ENCODE data around the gene HS1BP3.

The HS1BP3 gene, protein sequence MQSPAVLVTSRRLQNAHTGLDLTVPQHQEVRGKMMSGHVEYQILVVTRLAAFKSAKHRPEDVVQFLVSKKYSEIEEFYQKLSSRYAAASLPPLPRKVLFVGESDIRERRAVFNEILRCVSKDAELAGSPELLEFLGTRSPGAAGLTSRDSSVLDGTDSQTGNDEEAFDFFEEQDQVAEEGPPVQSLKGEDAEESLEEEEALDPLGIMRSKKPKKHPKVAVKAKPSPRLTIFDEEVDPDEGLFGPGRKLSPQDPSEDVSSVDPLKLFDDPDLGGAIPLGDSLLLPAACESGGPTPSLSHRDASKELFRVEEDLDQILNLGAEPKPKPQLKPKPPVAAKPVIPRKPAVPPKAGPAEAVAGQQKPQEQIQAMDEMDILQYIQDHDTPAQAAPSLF

GRCh38 chr2:20650877-20651730 is at the start of gene HS1BP3:
HS1BP3 (minus strand) TSS chr2:20651098; CDS start chr2:20651063, 35 bp downstream.
- no peak for DNase-seq

- no peak for DNase-seq
These were observed 48.2 kb upstream of the HS1BP3 start for GRCh38 chr2:20698916-20699613.

DNA sequence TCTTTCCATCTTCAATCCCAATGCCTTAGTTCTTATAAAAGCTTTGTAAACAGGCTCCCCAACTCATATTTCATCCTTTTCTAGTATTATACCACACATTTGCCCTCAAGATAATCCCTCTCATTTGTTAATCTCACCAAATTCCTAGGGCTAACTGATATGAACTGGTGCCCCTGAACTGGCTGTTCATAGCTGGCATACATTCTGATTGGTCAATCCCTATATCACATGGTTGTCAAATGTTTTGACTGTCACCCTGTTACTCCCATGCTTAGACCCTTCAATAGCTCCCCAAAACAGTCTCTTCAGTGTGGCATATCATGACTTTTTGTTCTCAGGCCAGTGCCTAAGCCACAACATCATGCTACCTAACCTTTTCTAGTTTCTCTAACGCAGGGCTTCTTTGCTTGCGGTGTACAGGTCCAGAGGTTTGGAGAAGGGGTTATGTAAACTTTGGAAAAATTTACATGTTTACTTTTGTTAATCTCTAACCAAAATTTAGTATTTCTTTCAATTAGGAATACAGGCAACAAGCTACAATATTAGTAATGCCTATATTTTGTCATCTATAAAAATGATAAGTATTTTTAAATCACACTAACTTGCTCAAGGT is 46.5 kb upstream of the HS1BP3 start:
- no peak for DNase-seq

DNA sequence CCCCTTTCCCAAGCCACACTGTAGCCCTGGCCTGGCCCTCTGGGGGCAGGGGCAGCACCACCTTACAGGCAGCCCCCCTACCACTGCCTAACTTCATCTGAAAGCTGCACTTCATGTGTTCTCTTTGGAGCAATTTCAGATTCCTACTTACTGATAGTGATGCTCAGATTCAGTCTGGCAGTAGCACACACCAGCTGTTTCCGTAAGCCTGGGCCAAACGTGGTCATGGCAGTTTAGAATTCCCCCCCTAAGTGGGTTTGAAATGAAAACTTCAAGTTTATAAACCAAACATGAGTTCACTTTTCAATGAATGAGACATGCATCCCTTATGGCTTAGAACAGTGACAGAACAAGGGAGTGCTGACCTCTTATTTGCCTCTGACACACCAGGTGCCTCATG is 45.5 kb upstream of the HS1BP3 start:
- no peak for DNase-seq

DNA sequence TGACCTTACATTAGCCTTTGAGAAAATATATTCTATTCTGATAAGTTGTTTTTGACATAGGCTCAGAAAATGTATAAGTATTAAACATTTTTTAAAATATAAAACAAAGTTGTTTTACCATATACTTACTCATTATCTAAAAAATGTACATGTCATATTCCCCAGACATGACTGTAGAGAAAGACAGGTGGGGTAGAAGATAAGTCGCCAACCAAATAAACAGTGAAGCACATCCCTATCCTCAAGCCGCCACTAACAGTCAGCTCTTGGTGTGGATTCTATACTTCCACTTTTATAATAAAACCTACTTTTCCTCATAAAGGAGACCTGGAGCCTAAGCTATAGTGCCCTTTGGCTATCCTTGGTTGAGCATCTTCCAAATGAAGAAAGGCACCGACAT is 42.4 kb upstream of the HS1BP3 start:
- no peak for DNase-seq

GRCh38 chr2:20692081-20692480 is 41.2 kb upstream of the HS1BP3 start:
- no peak for DNase-seq

DNA sequence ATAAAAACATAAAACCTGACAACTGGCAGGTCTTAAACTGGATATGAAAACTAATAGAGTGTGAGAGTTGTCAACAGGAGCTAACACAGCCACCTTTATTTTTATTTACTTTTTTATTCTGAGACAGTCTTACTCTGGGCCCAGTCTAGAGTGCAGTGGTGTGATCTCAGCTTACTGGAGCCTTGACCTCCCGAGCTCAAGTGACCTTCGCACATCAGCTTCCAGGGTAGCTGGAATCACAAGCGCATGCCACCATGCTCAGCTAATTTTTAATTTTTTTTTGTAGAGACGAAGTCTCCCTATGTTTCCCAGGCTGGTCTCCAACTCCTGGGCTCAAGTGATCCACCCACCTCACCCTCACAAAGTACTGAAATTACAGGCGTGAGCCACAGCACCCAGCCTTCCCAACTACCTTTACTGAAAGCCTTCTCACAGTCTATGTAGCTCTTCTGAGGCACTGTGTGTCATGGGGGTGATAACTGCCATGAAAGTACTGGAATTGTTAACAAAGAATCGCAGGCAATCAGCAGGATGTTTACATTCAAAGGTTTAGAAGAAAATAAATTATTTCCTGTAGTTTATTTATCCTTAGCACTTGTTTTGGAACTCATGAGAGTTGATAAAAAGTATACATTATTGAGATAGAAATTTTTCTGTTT is 40.3 kb upstream of the HS1BP3 start:
- no peak for DNase-seq

DNA sequence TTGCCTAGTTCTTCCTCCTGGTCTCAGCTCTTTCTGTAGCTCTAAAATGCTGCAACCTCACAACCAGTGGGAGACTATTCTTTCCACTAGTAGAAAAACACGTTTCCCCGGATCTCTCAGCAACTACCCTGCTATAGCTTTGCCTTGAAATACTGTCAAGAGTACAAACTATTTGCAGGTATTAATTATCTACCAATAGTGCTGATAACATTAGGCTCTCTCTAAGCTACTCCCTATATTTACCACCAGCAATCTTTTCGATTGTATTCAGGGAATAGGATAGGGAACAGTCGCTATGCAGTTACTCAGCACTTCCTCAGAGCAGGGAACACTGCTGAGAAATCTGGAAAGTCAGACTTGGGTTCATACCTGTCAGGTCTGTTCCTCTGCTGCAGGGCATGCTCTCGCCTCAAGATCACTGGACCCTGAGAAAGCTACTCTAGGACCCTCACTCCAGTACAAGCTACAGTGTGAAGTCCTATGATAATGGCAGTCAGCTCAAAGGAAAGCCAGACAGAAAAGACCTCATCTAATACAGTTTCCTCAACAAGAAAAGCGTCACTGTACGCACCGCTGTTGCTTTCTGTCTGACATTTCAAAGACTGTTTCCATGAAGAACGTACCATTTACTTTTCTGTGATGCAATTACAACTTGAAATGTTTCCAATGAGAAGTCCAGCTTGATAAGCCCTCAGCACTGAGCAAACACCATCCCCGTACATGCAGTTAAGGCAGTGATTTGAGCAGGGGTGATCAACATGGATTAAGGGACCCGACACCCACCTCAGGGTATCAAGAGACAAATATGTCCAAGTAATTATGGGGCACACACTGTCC is 38.7 kb upstream of the HS1BP3 start:
- DNase-seq: no peak

DNA sequence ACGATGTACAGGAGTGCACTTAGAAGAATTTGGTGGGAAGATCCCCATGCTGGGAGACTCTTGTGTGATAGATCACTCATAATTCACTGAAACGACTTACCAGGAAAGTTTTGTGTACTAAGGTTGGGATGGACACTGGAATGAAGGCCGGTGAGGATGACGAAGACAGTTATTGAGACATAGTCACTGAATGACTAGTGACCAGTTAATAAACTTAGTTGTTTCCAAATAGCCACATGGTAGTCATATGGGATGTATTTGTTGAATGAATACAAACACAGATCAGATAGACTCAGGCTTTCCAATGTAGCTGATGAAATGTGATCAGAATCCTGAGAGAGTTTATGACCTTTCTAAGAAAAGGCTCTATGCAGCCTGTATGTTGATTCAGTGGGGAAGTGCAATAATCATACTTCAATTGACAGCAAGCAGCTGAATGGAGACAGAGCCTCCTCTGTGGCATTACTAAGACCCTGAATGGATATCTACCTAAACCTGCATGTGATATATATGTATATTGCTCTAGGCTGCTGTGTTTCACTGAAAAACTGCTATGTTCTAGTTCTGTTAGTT is 36.4 kb upstream of the HS1BP3 start:
- no peak for DNase-seq

DNA sequence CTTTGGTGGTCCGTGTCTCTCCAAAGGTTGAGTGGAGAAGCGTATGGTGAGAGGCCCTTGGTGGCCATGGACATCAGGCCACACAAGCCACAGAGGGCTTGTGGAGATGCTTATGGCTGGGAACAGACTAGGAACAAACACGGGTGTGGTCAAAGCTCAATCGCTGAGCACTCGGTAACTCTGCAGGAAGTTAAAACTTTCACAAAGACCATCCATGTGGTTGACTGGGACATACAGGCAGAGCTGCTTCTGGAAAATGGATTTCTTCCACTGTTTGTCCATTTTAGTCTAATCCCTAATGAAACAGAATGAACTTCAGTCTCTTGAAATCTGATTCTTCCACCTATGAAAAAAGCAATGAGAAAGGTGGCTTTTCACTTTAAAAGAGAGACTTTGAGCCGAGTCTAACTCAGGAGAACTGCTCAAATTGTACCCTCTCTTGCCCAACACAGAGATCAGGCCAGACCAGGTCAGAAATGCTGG is 33.7 kb upstream of the HS1BP3 start:
- no peak for DNase-seq

DNA sequence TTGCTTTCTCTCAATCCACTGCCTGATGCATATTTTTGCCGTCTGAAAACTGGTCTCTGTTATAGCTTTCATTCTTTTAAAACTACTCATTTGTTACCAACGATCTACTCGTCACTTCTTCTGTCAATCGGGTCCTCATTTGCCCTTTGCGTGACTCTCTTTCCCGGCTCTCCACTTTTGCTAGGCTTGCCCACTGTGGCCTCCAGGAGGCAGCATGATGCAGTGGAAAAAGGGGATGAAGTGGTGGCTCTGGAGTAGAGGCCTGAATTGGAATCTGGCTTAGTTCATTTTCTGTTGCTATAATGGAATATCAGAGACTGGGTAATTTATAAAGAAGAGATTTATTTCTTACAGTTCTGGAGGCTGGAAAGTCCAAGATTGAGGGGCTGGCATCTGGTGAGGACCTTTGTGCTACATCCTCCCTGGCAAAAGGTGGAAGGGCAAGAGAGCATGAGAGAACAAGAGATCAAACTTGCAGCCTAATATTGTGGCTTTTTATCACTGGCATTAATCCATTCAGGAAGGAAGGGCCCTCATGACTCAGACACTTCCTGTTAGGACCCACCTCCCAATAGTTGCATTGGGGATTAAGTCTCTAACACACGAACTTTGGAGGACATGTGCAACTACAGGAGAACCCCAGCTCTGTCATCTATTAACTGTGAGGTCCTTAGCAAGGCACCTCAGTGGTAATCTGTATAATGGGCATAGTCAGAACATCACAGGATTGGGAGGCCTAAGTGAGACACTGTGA is 31.4 kb upstream of the HS1BP3 start:
- DNase-seq: no peak

- no peak for DNase-seq
These were observed 30.0 kb upstream of the HS1BP3 start for GRCh38 chr2:20680744-20681375.

DNA sequence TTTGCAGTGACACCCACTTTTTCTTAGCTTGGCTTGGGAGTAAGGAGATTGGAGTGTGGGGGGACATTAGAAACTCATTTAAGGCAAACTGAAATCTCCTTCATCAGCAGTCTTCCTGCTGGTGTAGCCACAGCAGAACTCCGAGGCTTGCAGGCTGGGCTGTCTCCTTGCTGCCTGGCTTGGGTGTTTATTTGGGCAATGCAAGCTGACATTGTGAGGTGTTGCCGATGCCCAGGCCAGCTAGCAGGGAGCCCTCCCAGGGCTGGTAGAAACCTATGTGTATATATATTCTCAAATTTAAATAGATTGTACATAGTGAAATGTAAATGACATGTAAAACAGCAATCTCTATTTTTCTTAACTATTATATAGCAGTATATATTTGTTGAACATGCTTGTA is 27.9 kb upstream of the HS1BP3 start:
- DNase-seq: no peak

DNA sequence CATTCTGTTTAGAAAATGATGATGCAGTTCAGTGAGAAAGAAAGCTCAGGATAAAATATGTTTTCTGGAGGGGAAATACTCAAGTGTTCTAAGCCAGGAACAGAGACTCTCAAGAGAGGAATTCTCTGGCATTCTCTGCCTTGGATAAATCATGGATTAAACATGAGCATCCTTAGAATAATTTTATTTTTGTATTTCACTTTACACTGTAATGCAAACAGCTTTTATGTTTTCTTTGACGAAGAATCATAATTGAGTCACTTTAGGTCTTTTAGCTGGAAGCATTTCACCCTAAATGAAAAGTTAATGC is 27.1 kb upstream of the HS1BP3 start:
- no peak for DNase-seq

- DNase-seq: no peak
These were observed 26.6 kb upstream of the HS1BP3 start for GRCh38 chr2:20677301-20678085.

DNA sequence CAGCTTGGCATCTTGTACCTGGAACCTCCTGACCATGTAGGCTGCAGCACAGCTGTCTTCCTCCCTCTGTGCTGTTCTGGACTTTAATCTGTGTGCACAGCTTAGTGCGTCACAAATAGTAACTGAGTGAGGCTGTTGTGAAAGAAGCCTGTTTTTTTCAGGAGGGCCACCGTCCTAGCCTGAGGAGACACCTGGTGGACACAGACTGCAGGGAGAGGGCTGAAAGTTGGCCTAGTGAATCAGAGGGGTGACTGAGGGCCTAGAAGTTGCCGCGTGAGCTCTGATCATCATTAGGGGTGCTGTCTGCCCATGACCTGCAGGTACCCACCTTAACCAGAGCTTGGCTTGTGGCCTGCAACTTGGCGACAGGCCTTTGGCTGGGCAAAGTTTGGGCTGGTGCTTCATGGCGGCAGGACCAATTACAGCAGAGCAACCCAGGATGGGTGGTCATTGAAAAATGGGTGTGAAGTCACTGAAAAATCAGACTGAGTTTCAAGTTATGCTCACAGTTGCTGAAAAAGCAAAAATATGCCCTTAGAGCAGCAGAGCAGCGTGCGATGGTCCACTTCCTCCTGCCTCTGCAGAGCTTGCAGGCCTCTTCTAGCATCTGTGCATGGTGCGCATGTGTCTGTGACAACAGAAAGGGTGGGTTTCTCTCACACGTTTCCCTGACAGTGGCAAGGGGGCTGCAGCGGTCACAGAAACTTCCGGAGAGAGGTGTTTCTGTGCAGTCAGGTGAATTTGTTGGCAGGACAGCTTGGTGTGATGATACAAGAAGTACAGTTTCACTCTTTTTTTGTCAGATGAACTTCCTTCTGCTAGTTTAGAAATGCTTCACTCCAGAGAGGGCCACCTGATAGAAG is 25.7 kb upstream of the HS1BP3 start:
- no peak for DNase-seq

DNA sequence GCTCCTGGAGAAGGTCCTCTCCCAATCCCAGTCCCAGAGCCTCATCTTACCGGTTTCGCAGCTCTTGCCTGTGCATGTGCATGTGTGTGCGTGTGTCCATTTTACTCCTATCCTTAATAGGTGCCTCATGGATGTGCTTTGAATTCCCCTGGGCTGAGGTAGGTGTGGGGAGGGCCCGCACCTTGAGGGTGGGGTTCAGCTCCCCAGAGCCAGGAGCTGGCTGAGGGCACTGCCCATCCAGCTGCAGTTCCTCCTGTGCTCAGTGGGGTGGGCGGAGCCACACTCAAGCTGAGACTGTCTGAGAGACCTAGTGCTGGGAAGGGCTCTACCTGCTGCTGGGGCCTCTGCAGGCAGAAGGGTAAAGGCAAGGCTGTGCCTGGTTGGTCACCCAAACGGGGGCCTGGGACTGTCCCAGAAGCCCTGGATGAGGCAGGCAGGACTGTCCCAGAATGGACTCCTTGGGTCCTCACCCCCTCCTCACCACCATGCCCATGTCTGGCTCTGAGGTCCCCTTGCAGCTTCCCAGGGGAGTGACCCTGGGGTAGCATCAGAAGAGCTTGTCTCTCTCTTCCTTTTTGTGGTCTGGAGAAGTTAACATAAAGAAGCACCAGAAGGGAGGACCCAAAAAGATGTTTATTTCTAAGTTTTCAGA is 24.9 kb upstream of the HS1BP3 start:
- no peak for DNase-seq

Data from cortex of kidney (tissue), 1 donor.